Smooth muscle cell (in vitro differentiated cells): ENCODE measurements around the gene CASQ1. TPM values are rescaled to one million over a fixed set of nuclear protein-coding genes. Genes with fewer than 3 reads are reported as not detected.

Source experiments
- DNase-seq: peaks from one replicate; lab custom pipeline; 2025; ENCODE audit not compliant: unreplicated experiment; lab: John Stamatoyannopoulos, UW
- H2AFZ ChIP-seq: fragments of 200-600 bp; sonication (generic); 2 replicates; pipeline ENCODE4 v1.6.0; 2016; ENCODE audit warnings: antibody characterized with exemption, low read depth, mild to moderate bottlenecking
- H3F3A ChIP-seq: fragments of 200-600 bp; sonication (generic); 2 replicates; pipeline ENCODE4 v1.6.0; 2017; ENCODE audit warnings: antibody characterized with exemption, low read depth
- H3K27ac ChIP-seq: fragments of 200-600 bp; sonication (generic); 2 replicates; pipeline ENCODE4 v1.5.1; 2016; ENCODE audit warnings: low read depth, mild to moderate bottlenecking
- H3K27me3 ChIP-seq: fragments of 200-600 bp; sonication (generic); 2 replicates; pipeline ENCODE4 v1.6.1; 2016; ENCODE audit warnings: low read depth, mild to moderate bottlenecking
- H3K36me3 ChIP-seq: fragments of 200-600 bp; sonication (generic); 2 replicates; pipeline ENCODE4 v1.5.1; 2016; ENCODE audit warnings: low read depth
- H3K4me1 ChIP-seq: fragments of 200-600 bp; sonication (generic); 2 replicates; pipeline ENCODE4 v1.5.1; 2016; ENCODE audit warnings: low read depth
- H3K4me2 ChIP-seq: fragments of 200-600 bp; sonication (generic); 2 replicates; pipeline ENCODE4 v1.6.0; 2016; ENCODE audit warnings: mild to moderate bottlenecking
- H3K4me3 ChIP-seq: fragments of 200-600 bp; sonication (generic); 2 replicates; pipeline ENCODE4 v1.5.1; 2016; ENCODE audit warnings: mild to moderate bottlenecking
- H3K79me2 ChIP-seq: fragments of 200-600 bp; sonication (generic); 2 replicates; pipeline ENCODE4 v1.6.0; 2016; ENCODE audit warnings: low read depth, mild to moderate bottlenecking
- H3K9ac ChIP-seq: fragments of 200-600 bp; sonication (generic); 2 replicates; pipeline ENCODE4 v1.6.0; 2016; ENCODE audit warnings: low read depth
- H3K9me3 ChIP-seq: fragments of 200-600 bp; sonication (generic); replicated peaks from 2 replicates; pipeline ENCODE4 v1.5.1; 2016; ENCODE audit warnings: low read depth
- H4K20me1 ChIP-seq: fragments of 200-600 bp; sonication (generic); 2 replicates; pipeline ENCODE4 v1.6.0; 2016; ENCODE audit warnings: low read depth
- CTCF ChIP-seq: fragments of 200-600 bp; sonication (generic); IDR thresholded peaks from 2 replicates; pipeline ENCODE4 v1.5.1; 2017; ENCODE audit warnings: borderline replicate concordance, mild to moderate bottlenecking, antibody characterized with exemption; ENCODE audit not compliant: insufficient read depth, poor library complexity, severe bottlenecking
- WGBS: methylation state at CpG from one replicate; pipeline ENCODE4 v1.1.7; 2016; ENCODE audit warnings: low lambda C conversion rate; 5-methylcytosine and 5-hydroxymethylcytosine counted together
- polyA plus RNA-seq: library from polyadenylated mRNA; unstranded; fragments of >200 nt; fragmentation: Nextera tagmentation; extraction: Ambion mirVana; gene quantifications from 2 replicates; pipeline ENCODE4 v1.2.1, GENCODE V29; 2016
- total RNA-seq: library from RNA; depleted of rRNA; stranded (reverse); fragments of >200 nt; gene quantifications from 2 replicates; pipeline ENCODE4 v1.2.3, GENCODE V29; 2014

Gene CASQ1
- total and polyA plus RNA-seq, 2 experiments from 2014 or later: 0.36 TPM; not detected in 1

- 94% methylated on average over 3 of the region's 3 CpGs for WGBS
- Histone ChIP-seq H3K79me2 (no peaks in the 10 kb centered on the region), H3K27me3 (no peaks in the 10 kb centered on the region), H3K9me3 (no peaks in the 10 kb centered on the region), H3K4me2 (no peak overlapping the region), H3K9ac (no peak overlapping the region), H3K4me3 (no peak overlapping the region), H4K20me1 (no peaks in the 10 kb centered on the region), H2AFZ (no peak overlapping the region), H3K27ac (no peak overlapping the region), H3F3A (no peaks in the 10 kb centered on the region), H3K36me3 (no peaks in the 10 kb centered on the region), H3K4me1 (no peaks in the 10 kb centered on the region)
- DNase-seq: no peak
- TF ChIP-seq CTCF: no peak
Observed at GRCh38 chr1:160154790-160155189, 35.6 kb upstream of the CASQ1 start.

- H3K9ac ChIP-seq: no peak overlapping the region
- WGBS: 78% methylated on average over 5 of the region's 5 CpGs
- H3K79me2 ChIP-seq: no peaks in the 10 kb centered on the region
- H2AFZ ChIP-seq: no peak overlapping the region
- H3F3A ChIP-seq: no peaks in the 10 kb centered on the region
- H3K4me3 ChIP-seq: no peak overlapping the region
- TF ChIP-seq CTCF: no peak
- no peaks in the 10 kb centered on the region for H3K4me1 ChIP-seq
- H4K20me1 ChIP-seq: no peaks in the 10 kb centered on the region
- no peak for DNase-seq
- H3K27ac ChIP-seq: no peak overlapping the region
- no peaks in the 10 kb centered on the region for H3K9me3 ChIP-seq
- no peaks in the 10 kb centered on the region for H3K27me3 ChIP-seq
- H3K4me2 ChIP-seq: no peak overlapping the region
- no peaks in the 10 kb centered on the region for H3K36me3 ChIP-seq
Observed at GRCh38 chr1:160156361-160156760, 34.0 kb upstream of the CASQ1 start.

GRCh38 chr1:160157174-160157573, 33.2 kb upstream of the CASQ1 start:
- H3K4me3 ChIP-seq: no peak overlapping the region
- H2AFZ ChIP-seq: no peak overlapping the region
- no peaks in the 10 kb centered on the region for H3K4me1 ChIP-seq
- no peak overlapping the region for H3K4me2 ChIP-seq
- 68% methylated on average over 4 of the region's 4 CpGs for WGBS
- no peak for TF ChIP-seq CTCF
- no peak overlapping the region for H3K27ac ChIP-seq
- no peaks in the 10 kb centered on the region for H3F3A ChIP-seq
- H3K79me2 ChIP-seq: no peaks in the 10 kb centered on the region
- no peaks in the 10 kb centered on the region for H3K9me3 ChIP-seq
- no peaks in the 10 kb centered on the region for H3K27me3 ChIP-seq
- H4K20me1 ChIP-seq: no peaks in the 10 kb centered on the region
- DNase-seq: no peak
- no peaks in the 10 kb centered on the region for H3K36me3 ChIP-seq
- no peak overlapping the region for H3K9ac ChIP-seq

GRCh38 chr1:160158031-160158430, 32.3 kb upstream of the CASQ1 start:
- Histone ChIP-seq H3K9ac (no peak overlapping the region), H3F3A (no peaks in the 10 kb centered on the region)

More at GRCh38 chr1:160158031-160158430, 32.3 kb upstream of the CASQ1 start:
- Histone ChIP-seq H3K79me2 (no peaks in the 10 kb centered on the region), H3K27me3 (no peaks in the 10 kb centered on the region), H3K27ac (no peak overlapping the region), H3K4me1 (no peaks in the 10 kb centered on the region), H3K9me3 (no peaks in the 10 kb centered on the region), H3K4me3 (no peak overlapping the region), H2AFZ (peak overlapping the region; percentile 33), H4K20me1 (no peaks in the 10 kb centered on the region), H3K36me3 (no peaks in the 10 kb centered on the region), H3K4me2 (no peak overlapping the region)
- TF ChIP-seq CTCF: no peak
- no peak for DNase-seq
- WGBS: 65% methylated on average over 3 of the region's 3 CpGs
